HG03039 (cell line): ENCODE data around the gene TRAPPC5.

Experiments used
- ATAC-seq: cut with Tn5 transposase; IDR thresholded peaks from one replicate; pipeline ENCODE4 v1.9.1; 2021; ENCODE audit warnings: mild to moderate bottlenecking, moderate library complexity; ENCODE audit not compliant: unreplicated experiment

The TRAPPC5 gene

GRCh38 chr19:7674010-7675005 lies 6.3 kb upstream of the TRAPPC5 start:
- ATAC-seq = no peak

GRCh38 chr19:7676376-7676775 lies 4.3 kb upstream of the TRAPPC5 start:
- no peak for ATAC-seq

- no peak for ATAC-seq
These were observed 3.8 kb upstream of the TRAPPC5 start, which contains the start of gene MCEMP1 for GRCh38 chr19:7676854-7677253. MCEMP1 (plus strand) TSS chr19:7677090; CDS start chr19:7677121, 31 bp downstream.

GRCh38 chr19:7677669-7678311 lies 2.8 kb upstream of the TRAPPC5 start:
- no peak for ATAC-seq

GRCh38 chr19:7678971-7679751 lies 1.5 kb upstream of the TRAPPC5 start:
- no peak for ATAC-seq

- ATAC-seq = no peak
These were observed 645 bp upstream of the TRAPPC5 start for GRCh38 chr19:7679771-7680605.

- ATAC-seq = no peak
These were observed 924 bp downstream of the TRAPPC5 start for GRCh38 chr19:7681340-7682174.

GRCh38 chr19:7682175-7682855 lies 1.7 kb downstream of the TRAPPC5 start:
- no peak for ATAC-seq

GRCh38 chr19:7685546-7686445 lies 5.2 kb downstream of the TRAPPC5 start:
- no peak for ATAC-seq

- no peak for ATAC-seq
These were observed 6.5 kb downstream of the TRAPPC5 start for GRCh38 chr19:7687177-7687576.

- no peak for ATAC-seq
These were observed 8.5 kb downstream of the TRAPPC5 start for GRCh38 chr19:7689165-7689564.

- ATAC-seq = no peak
These were observed 10.2 kb downstream of the TRAPPC5 start for GRCh38 chr19:7690779-7691258.

- ATAC-seq = no peak
These were observed 10.9 kb downstream of the TRAPPC5 start for GRCh38 chr19:7691497-7691896.

- ATAC-seq = no peak
These were observed 11.9 kb downstream of the TRAPPC5 start for GRCh38 chr19:7692417-7693088.

- no peak for ATAC-seq
These were observed 13.9 kb downstream of the TRAPPC5 start for GRCh38 chr19:7694499-7694898.

- ATAC-seq = no peak
These were observed 17.2 kb downstream of the TRAPPC5 start for GRCh38 chr19:7697721-7698287.

GRCh38 chr19:7698583-7698982 lies 17.9 kb downstream of the TRAPPC5 start:
- no peak for ATAC-seq
